RWPE1 (cell line): ENCODE results near the gene CHST11.

Source experiments
- CTCF ChIA-PET: fragments of 350-600 bp; sonication (Branson Sonifier 250); formaldehyde crosslinking; extraction: SDS; loops from one replicate; lab custom pipeline; 2021; lab: Yijun Ruan, JAX
- POLR2A ChIA-PET: fragments of 400-600 bp; formaldehyde crosslinking; extraction: SDS; loops from one replicate; lab custom pipeline; 2020; ENCODE audit warnings: antibody characterized with exemption; ENCODE audit not compliant: low non-redundant PET; lab: Yijun Ruan, JAX
- DNase-seq: peaks from one replicate; pipeline ENCODE4 v3.0.0; 2012; ENCODE audit warnings: low spot score
- H3K27ac ChIP-seq: fragments of 450-650 bp; 2 replicates; pipeline ENCODE4 v1.5.1; 2017
- TF ChIP-seq, protein P1 (sequence below): fragments of 450-650 bp; conservative IDR thresholded peaks from 2 replicates; pipeline ENCODE4 v1.5.1; 2017; ENCODE audit warnings: low read depth, mild to moderate bottlenecking

CHST11 gene

DNA sequence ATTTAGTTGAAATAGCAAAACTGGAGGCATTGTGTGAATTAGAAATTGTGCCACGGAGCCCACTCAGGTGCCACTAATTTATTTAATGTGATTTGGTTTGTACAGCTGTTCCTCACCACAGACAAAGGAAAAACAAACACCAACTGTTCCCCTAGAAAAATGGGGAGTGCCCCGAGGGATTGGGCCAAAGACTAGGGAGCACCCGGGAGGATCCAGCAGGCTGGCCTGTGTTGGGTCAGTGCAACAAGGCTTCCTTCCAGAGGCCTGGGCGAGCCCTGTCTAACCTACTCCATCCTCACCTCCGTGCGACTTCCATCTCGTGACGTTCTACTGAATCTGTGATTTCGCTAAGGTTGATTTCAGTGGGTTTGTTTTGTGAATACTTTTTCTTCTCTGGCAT lies 206.2 kb downstream of the CHST11 start:
- POLR2A ChIA-PET, result no interaction called here
- DNase-seq, result no peak
- TF ChIP-seq, protein P1, sequence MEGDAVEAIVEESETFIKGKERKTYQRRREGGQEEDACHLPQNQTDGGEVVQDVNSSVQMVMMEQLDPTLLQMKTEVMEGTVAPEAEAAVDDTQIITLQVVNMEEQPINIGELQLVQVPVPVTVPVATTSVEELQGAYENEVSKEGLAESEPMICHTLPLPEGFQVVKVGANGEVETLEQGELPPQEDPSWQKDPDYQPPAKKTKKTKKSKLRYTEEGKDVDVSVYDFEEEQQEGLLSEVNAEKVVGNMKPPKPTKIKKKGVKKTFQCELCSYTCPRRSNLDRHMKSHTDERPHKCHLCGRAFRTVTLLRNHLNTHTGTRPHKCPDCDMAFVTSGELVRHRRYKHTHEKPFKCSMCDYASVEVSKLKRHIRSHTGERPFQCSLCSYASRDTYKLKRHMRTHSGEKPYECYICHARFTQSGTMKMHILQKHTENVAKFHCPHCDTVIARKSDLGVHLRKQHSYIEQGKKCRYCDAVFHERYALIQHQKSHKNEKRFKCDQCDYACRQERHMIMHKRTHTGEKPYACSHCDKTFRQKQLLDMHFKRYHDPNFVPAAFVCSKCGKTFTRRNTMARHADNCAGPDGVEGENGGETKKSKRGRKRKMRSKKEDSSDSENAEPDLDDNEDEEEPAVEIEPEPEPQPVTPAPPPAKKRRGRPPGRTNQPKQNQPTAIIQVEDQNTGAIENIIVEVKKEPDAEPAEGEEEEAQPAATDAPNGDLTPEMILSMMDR, result no peak
- no peak overlapping the region for H3K27ac ChIP-seq
- CTCF ChIA-PET, result interaction anchor here (0.7 kb wide), 1 partner anchor 179 kb away, joined by 3 read pairs; no protein-coding TSS in a partner anchor

DNA sequence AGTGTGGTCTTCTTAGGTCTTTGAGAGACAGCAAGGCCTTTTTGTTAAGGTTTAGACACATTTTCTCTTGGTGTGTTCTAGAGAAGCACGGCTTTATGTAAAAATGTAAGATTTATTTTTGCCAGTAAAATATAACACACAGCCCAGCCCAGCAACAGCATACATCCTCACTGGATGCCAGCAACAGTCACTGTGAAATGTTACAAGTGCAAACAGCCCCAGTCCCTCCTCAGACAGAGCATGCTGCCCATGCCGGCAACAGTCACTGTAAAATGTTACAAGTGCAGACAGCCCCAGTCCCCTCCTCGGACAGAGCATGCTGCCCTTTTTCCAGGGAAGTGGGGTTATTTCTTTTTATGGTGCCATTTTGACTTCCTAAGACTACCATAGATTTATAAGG lies 207.6 kb downstream of the CHST11 start:
- CTCF ChIA-PET, result no interaction called here
- no peak overlapping the region for H3K27ac ChIP-seq
- no peak for DNase-seq
- TF ChIP-seq, protein P1, result no peak
- POLR2A ChIA-PET, result no interaction called here

DNA sequence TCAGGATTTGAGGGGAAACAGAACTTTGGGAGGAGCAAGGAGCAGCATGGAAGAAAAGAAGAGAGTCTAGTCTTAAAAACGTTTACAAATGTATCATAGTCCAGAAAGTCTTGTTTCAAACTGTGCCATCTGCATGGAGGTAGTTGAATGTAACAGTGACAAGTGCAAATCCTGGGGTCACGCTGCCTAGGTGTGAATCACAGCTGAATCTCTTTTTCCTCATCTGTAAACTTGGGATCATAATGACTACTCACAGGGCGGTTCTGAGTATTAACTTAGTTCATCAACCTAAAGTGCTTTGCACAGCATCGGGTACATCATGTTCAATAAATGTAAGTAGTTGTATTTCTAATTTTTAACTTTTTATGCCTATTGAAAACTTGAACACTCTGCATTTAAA lies 208.5 kb downstream of the CHST11 start:
- TF ChIP-seq, protein P1, result no peak
- DNase-seq, result no peak
- ChIA-PET POLR2A (no interaction called here), CTCF (no interaction called here)
- no peak overlapping the region for H3K27ac ChIP-seq

DNA sequence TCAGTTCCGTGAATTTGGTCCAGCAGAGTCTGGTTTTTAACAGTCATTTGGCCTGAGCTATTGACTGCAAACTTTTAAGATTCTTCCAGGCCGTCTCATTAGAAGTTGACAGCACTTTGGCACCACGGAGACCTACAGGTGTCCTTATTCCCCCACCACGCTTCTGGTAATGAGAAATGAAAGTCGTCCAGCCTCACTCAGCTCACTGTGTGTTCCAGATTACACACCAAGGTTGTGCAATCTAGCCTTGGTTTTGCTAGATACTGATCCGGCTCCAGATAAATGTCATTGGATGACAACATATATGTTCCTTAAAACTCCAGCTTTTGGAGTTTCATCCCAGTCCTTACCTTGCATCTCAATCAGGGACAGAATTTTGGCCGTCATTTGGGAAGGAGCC lies 210.4 kb downstream of the CHST11 start:
- no peak for DNase-seq
- TF ChIP-seq, protein P1, result no peak
- no peak overlapping the region for H3K27ac ChIP-seq
- ChIA-PET POLR2A (no interaction called here), CTCF (no interaction called here)

DNA sequence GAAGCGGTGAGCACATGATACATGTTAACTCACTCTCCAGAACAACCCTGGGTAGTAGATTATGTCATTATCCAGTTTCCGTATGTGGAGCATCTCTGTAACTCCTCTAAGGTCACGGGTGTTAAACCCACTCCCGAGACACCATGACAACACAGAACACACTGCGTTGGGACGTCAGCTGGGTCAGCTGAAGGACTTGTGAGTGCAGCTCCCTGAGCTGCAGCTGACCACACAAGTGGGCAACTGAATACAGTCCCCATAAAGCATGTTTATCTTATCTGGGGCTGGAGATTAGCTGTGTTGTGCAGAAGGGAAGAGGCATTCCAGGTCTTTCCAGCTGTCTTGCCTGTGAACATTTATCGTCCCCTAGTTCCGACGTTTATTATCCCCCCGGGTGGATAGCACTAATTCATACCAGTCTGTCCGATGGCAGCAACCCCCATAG lies 211.5 kb downstream of the CHST11 start:
- TF ChIP-seq, protein P1, result no peak
- H3K27ac ChIP-seq, result peak overlapping the region; percentile 91
- POLR2A ChIA-PET, result no interaction called here
- DNase-seq, result no peak
- CTCF ChIA-PET, result interaction anchor here (1.0 kb wide), 1 partner anchor 287 kb away, joined by 4 read pairs; no protein-coding TSS in a partner anchor

DNA sequence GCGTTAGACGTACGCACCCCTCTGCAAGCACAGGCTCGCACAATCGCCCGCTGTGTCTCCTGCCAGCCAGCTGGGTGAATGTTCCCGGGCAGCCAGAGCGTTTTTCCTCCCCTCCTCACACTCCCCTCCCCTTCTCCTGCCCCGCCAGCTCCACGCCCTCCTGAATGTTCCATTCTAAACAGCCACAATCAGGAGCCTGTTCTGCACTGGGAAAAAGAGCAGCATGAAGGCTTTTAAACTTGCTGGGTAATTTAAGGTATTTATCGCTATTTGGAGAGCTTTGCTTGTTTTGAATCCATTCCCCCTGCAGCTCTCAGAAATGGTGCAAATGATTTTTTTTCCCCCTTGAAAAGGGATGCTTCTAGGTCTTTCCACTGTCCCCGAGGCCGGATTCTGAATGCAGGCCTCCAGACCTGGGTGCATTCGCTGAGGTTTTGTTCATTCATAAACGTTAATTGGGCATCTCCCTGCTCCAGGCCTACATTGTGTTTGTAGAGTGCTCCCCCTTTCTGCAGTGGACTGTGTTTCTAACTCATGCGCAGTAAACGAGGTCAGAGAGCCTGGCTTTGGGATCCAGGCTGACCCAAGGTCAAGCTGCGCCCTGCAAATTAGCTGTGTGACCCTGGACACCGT lies 212.5 kb downstream of the CHST11 start:
- peak overlapping the region; percentile 91 for H3K27ac ChIP-seq
- TF ChIP-seq, protein P1, result no peak
- ChIA-PET CTCF (interaction anchor here (0.6 to 1.0 kb wide), 2 partner anchors 15 to 288 kb away, joined by 3 to 4 read pairs; no protein-coding TSS in a partner anchor), POLR2A (no interaction called here)
- peak; percentile 60 for DNase-seq
